ENCODE results near the gene OR8H2.
"Not testable (repeated sequence)": the region's sequence is repeated elsewhere in the genome, so short reads cannot be mapped to it uniquely, and the experiment has no call there.

OR8H2 gene

GRCh38 chr11:56103210-56103737 is at the start of gene OR8H2:
Gene OR8H2 (plus strand): TSS chr11:56103687. CDS start chr11:56105043, 1,356 bp downstream.
- no peak for DNase-seq (ENCODE audit: low spot score)

GRCh38 chr11:56056366-56056765 is 47.1 kb upstream of the OR8H2 start:
- DNase-seq (ENCODE audit: low spot score): not testable (repeated sequence)

GRCh38 chr11:56057661-56058237 is 45.7 kb upstream of the OR8H2 start:
- not testable (repeated sequence) for DNase-seq (ENCODE audit: low spot score)

- DNase-seq (ENCODE audit: low spot score): not testable (repeated sequence)
Observed at GRCh38 chr11:56058260-56058780, 45.2 kb upstream of the OR8H2 start.

DNA sequence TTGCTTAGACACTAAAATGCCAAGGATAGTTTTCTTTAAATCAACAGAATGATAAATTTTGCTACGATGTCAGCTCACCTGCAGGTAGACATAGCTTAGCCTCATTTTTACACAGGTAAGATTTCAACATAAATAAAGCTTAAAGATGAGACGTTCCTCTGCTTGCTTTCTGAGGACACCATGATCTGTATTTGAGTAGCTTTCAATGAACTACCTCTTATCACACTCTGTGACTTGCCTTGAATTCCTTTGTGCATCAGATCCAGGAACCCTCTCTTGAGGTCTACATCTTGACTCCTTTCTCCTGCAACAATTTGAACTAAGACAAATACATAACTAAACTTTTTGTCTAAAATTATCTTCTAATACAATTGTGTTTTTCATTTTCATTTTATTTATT is 36.5 kb upstream of the OR8H2 start:
- DNase-seq (ENCODE audit: low spot score): no peak

- DNase-seq (ENCODE audit: low spot score): no peak
Observed at GRCh38 chr11:56089697-56090096, 13.8 kb upstream of the OR8H2 start.

GRCh38 chr11:56093008-56093407 is 10.5 kb upstream of the OR8H2 start, which contains the start of gene OR8I2:
Gene OR8I2 (plus strand): TSS chr11:56093308. CDS start chr11:56093308, 0 bp downstream.
- no peak for DNase-seq (ENCODE audit: low spot score)

DNA sequence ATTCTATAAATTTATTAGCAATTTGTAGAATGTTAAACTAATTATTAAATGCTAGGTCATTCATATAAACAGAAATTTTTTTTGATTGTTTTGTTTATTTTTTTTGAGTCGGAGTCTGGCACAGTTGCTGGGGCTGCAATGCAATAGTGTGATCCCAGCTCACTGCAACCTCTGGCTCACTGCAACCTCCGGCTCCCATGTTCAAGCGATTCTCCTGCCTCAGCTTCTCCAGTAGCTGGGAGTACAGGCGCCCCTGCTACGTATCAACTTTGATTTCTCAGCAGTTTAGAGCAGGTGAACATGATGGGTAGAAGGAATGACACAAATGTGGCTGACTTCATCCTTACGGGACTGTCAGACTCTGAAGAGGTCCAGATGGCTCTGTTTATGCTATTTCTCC is 18.6 kb downstream of the OR8H2 start, which contains the start of gene OR8H3:
Gene OR8H3, plus strand, starts transcription at position 301 of the 400 bp plus-strand sequence. Its CDS starts 0 bp downstream, at position 301.
- DNase-seq (ENCODE audit: low spot score): no peak

- no peak for DNase-seq (ENCODE audit: low spot score)
Observed at GRCh38 chr11:56140151-56140661, 36.7 kb downstream of the OR8H2 start, which contains the start of gene OR8J3. Gene OR8J3 (minus strand): TSS chr11:56140201. CDS start chr11:56137718, 2,483 bp downstream.

GRCh38 chr11:56143681-56144080 is 40.2 kb downstream of the OR8H2 start:
- not testable (repeated sequence) for DNase-seq (ENCODE audit: low spot score)

DNA sequence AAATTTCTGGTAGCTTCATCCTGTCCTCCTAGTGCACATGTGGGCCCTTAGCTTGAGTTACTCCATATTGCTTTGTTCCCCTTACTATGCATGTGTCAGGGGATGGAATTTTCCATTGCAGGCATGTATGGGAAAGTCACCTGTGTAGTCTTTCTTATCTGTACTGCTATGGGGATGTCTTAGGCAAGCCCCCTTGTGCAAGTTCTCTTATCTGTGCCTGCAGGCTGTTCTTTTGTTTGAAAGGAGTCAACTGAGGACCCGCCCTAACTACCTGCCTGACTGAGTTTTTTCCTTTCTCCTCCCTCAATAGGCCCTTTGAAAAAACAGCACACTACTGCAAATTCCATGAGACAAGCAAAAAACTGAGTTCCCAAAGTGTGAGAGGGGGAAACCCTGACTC is 47.9 kb downstream of the OR8H2 start:
- DNase-seq (ENCODE audit: low spot score): no peak

DNA sequence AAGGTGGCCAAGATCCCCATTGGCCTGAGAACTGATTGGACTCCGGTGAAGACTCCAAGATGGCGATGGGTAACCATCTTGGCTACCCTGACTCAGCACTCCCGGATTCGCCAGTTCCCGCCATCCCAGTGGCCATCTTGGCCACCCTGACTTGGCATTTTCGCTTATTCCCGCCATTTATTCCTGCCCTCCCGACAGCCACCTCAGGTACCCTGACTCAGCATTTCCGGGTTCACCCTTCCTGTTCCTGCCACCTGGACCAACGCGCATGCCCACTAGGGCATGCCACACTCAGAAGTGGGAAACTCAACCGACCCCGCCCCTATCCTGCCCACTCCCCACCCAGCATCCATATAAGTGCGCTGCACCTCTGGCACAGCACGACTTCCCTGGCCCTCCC is 48.8 kb downstream of the OR8H2 start:
- DNase-seq (ENCODE audit: low spot score): no peak
